HG03060 (cell line): ENCODE measurements around the gene EVI5L.

ENCODE experiments used
- ATAC-seq: cut with Tn5 transposase; IDR thresholded peaks from one replicate; pipeline ENCODE4 v1.9.1; 2021; ENCODE audit warnings: low read depth, moderate number of reproducible peaks; ENCODE audit not compliant: unreplicated experiment

Gene EVI5L

GRCh38 chr19:7869910-7870511, 40.0 kb downstream of the EVI5L start:
- no peak for ATAC-seq

- no peak for ATAC-seq
These were observed 40.8 kb downstream of the EVI5L start for GRCh38 chr19:7870571-7871436.

DNA sequence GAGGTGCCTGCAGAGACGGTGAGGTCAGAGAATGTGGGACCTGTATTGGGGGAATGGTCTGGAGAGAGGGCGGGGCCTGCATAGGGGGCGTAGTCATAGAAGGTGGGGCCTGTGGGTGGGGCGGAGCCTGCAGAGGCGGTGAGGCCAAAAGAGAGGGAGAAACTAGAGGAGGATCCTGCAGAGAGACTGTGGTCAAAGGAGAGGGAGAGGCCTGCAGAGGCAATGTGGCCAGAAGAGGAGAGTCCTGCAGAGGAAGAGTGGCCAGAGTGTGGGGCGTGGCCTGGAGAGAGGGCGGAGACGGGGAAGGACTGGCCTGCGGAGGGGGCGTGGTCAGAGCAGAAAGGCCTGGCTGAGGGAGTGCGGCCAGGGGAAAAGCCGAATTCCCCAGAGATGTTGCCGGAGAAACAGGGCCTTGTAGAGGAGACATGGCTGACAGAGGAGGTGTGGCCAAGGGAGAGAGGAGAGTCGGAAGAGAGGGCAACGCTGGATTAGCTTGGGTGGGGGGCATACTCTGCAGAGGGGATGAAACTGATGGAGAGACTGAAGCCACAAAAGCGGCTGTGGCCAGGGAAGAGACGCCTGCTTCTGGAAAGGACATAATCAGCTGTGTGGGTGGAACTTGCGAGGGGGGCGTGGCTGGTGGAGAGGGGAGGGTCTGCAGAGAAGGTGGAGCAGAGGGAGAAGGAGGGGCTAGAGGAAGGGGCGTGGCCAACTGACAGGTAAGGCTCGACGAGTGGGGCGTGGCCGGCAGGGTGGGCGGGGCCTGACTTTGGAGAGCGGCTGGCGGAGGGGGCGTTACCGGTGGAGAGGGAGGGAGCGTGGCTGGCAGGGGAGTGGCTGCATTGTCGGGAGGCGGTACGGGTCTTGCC, 41.7 kb downstream of the EVI5L start:
- ATAC-seq = no peak

- ATAC-seq = no peak
These were observed 42.5 kb downstream of the EVI5L start for GRCh38 chr19:7872306-7873204.

GRCh38 chr19:7873304-7874075, 43.5 kb downstream of the EVI5L start:
- no peak for ATAC-seq

- ATAC-seq = no peak
These were observed 44.3 kb downstream of the EVI5L start, which contains the start of gene PRR36 for GRCh38 chr19:7874076-7874896. TSS of gene PRR36 (minus strand) at chr19:7874390. CDS start at chr19:7873689, 701 bp downstream.

GRCh38 chr19:7874897-7875273, 44.9 kb downstream of the EVI5L start:
- ATAC-seq = no peak

- ATAC-seq = no peak
These were observed 47.3 kb downstream of the EVI5L start for GRCh38 chr19:7877249-7877836.

DNA sequence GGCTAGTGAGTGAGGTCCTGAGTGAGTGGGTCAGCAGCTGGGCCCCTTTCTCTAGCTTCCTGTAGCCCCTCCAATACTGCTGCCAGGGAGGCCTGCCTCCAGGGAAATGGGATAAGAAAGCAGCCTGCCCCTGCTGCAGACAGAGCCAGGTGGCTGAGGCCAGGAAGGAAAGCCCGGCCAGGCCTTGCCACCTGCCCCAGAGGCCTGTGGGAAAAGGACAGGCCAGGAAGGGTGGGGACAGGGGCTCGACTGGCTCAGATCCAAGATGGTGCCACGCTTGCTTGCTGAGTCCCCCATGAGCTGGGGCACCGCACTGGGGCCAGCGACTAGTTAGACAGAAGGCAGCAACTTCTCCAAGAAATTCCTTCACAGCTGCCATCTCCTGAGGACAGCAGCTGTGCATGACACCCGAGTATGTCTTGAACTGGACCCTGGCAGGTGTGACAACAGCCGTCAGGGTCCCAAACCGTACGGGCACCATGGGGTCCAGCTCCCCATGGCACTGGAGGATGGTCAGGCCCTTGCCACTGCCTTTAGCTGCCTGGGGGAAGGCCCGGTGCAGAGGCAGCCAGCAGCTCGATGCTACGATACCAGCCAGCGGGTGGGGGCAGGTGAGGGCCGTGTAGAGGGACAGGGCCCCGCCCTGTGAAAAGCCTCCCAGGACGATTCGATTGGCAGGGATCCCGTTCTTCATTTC, 49.2 kb downstream of the EVI5L start:
- ATAC-seq = no peak

GRCh38 chr19:7879836-7880235, 49.8 kb downstream of the EVI5L start:
- ATAC-seq = no peak

GRCh38 chr19:7881910-7882309, 51.9 kb downstream of the EVI5L start:
- no peak for ATAC-seq

- no peak for ATAC-seq
These were observed 53.1 kb downstream of the EVI5L start for GRCh38 chr19:7883105-7883504.

DNA sequence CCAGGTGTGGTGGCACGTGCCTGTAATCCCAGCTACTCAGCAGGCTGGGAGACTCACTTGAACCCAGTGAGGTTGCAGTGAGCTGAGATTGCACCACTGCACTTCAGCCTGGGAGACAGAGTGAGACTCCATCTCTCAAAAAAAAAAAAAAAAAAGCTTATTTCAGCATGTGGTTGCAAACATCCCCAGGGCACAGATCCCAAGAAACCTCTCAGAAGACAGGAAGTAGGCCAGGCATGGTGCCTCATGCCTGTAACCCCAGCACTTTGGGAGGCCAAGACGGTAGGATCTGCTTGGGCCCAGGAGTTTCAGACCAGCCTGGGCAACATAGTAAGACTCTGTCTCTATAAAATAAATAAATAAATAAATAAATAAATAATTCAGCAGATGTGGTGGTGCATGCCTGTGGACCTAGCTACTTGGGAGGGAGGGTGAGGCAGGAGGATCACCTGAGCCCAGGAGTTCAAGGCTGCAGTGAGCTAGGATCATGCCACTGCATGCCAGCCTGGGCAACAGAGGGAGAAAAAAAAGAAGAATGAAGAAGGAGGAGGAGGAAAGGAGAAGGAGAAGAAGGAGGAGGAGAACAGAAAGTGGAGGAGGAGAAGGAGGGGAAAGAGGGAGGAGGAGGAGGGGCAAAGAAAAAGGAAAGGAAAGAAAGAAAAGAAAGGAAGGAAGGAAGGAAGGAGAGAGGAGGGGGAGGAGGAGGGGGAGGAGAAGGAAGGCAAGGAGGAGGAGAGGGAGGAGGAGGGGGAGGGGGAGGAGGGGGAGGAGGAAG, 54.0 kb downstream of the EVI5L start:
- ATAC-seq = no peak

DNA sequence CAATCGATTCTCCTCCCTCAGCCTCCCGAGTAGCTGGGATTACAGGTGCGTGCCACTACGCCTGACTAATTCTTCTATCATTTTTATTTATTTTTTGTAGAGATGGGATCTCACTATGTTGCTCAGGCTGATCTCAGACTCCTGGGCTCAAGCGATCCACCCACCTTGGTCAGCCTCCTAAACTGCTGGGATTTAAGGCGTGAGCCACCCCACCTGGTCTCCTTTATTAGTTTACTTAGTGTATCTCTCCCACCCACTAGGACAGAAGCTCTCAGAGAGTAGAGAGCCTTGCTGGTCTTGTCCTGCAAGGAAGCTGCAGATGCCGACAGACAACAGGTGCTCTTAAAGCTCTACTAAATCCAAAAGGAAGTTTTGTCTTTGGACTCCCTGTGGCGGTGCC, 55.8 kb downstream of the EVI5L start:
- ATAC-seq = no peak

GRCh38 chr19:7887408-7888144, 57.6 kb downstream of the EVI5L start:
- no peak for ATAC-seq

GRCh38 chr19:7888145-7888825, 58.3 kb downstream of the EVI5L start, which contains the start of gene LRRC8E:
TSS of gene LRRC8E (plus strand) at chr19:7888510. CDS start at chr19:7895604, 7,094 bp downstream.
- no peak for ATAC-seq
